Endothelial cell of umbilical vein (primary cell): ENCODE data around the gene KCNK15. TPM values are rescaled to one million over a fixed set of nuclear protein-coding genes. Genes with fewer than 3 reads are reported as not detected.

Source experiments
- BruUV-seq: library from RNA; stranded (reverse); fragments of 400-500 nt; replicated peaks from 2 replicates; lab custom pipeline; 2021; lab: Mats Ljungman, UMichigan
- CTCF ChIA-PET: fragments of 300-600, 350-600 bp; sonication (Branson Sonifier 250); formaldehyde crosslinking; loops from one replicate; lab custom pipeline; 2021; ENCODE audit warnings: antibody characterized with exemption, inconsistent platforms; lab: Charles Lee
- POLR2A ChIA-PET: fragments of 300-600, 350-600 bp; sonication (Branson Sonifier 250); formaldehyde crosslinking; loops from one replicate; lab custom pipeline; 2021; ENCODE audit warnings: antibody characterized with exemption, inconsistent platforms; lab: Charles Lee
- DNase-seq: peaks from one replicate; pipeline ENCODE4 v3.0.0-alpha.2; 2011; ENCODE audit warnings: low read depth, low spot score
- FAIRE-seq: peaks from 2 replicates; lab custom pipeline; 2011; peaks lifted over from hg19 to GRCh38; lab: Jason Lieb, UNC
- H2AFZ ChIP-seq: 2 replicates; pipeline ENCODE4 v1.6.0; 2012; ENCODE audit warnings: low read depth, low read length, control low read depth, inconsistent platforms
- H3K27ac ChIP-seq: 2 replicates; pipeline ENCODE4 v1.5.1; 2011; ENCODE audit warnings: low read depth, mild to moderate bottlenecking, control low read depth, low read length, moderate library complexity; ENCODE audit not compliant: insufficient read depth
- H3K27me3 ChIP-seq, 2 experiments: 2 replicates each; pipeline versions ENCODE4 v1.6.0 to v1.6.1; 2011; ENCODE audit warnings: low read length in 2 of 2, mixed read lengths in 1 of 2; ENCODE audit not compliant: control insufficient read depth in 2 of 2, insufficient read depth in 2 of 2
- H3K36me3 ChIP-seq, 2 experiments: 2 replicates in 1 of 2; 3 replicates in 1 of 2; pipeline ENCODE4 v1.5.1; 2011; ENCODE audit warnings: low read length in 2 of 2, mild to moderate bottlenecking in 1 of 2, moderate library complexity in 1 of 2; ENCODE audit not compliant: control insufficient read depth in 2 of 2, insufficient read depth in 2 of 2; ENCODE audit errors: extremely low read depth in 1 of 2
- H3K4me1 ChIP-seq: 3 replicates; pipeline ENCODE4 v1.5.1; 2011; ENCODE audit warnings: mild to moderate bottlenecking, low read length; ENCODE audit not compliant: control insufficient read depth, insufficient read depth; ENCODE audit errors: extremely low read depth
- H3K4me2 ChIP-seq: 2 replicates; pipeline ENCODE4 v1.6.1; 2011; ENCODE audit warnings: low read length, control low read depth, mixed read lengths; ENCODE audit not compliant: insufficient read depth
- H3K4me3 ChIP-seq, 3 experiments: fragments of 200-600 bp in 1 of 3; sonication (generic), shearing (Covaris generic) in 1 of 3; replicated peaks in 1 of 3; 2 replicates each; pipeline ENCODE4 v1.5.1; 2011 to 2016; ENCODE audit warnings: control low read depth in 3 of 3, low read length in 3 of 3, mild to moderate bottlenecking in 2 of 3, inconsistent platforms in 1 of 3, low read depth in 1 of 3, moderate library complexity in 1 of 3; ENCODE audit not compliant: insufficient read depth in 1 of 3
- H3K79me2 ChIP-seq: 2 replicates; pipeline ENCODE4 v1.6.0; 2012; ENCODE audit warnings: low read length, inconsistent platforms; ENCODE audit not compliant: control insufficient read depth, insufficient read depth
- H3K9ac ChIP-seq: replicated peaks from 2 replicates; pipeline ENCODE3; 2011; ENCODE audit warnings: low read length, control low read depth; ENCODE audit not compliant: insufficient read depth; ENCODE audit errors: extremely low read depth
- H3K9me1 ChIP-seq: replicated peaks from 3 replicates; pipeline ENCODE4 v1.6.0; 2011; ENCODE audit warnings: mild to moderate bottlenecking, low read length; ENCODE audit not compliant: control insufficient read depth, insufficient read depth; ENCODE audit errors: extremely low read depth
- H3K9me3 ChIP-seq: replicated peaks from 2 replicates; pipeline ENCODE4 v1.5.1; 2012; ENCODE audit warnings: low read length, inconsistent platforms; ENCODE audit not compliant: control insufficient read depth, insufficient read depth
- H4K20me1 ChIP-seq: replicated peaks from 2 replicates; pipeline ENCODE3; 2011; ENCODE audit warnings: mild to moderate bottlenecking, low read length; ENCODE audit not compliant: control insufficient read depth, insufficient read depth; ENCODE audit errors: extremely low read depth
- EZH2 ChIP-seq: IDR thresholded peaks from 2 replicates; pipeline ENCODE4 v1.6.1; 2012; ENCODE audit warnings: borderline replicate concordance, low read depth, mild to moderate bottlenecking, moderate library complexity, low read length, inconsistent platforms; ENCODE audit not compliant: severe bottlenecking
- FOS ChIP-seq: IDR thresholded peaks from 2 replicates; pipeline ENCODE4 v1.6.1; 2011; ENCODE audit warnings: mild to moderate bottlenecking, low read length, moderate library complexity, borderline replicate concordance; ENCODE audit not compliant: insufficient read depth
- GATA2 ChIP-seq: IDR thresholded peaks from 2 replicates; pipeline ENCODE4 v1.7.0; 2011; ENCODE audit warnings: low read depth, mild to moderate bottlenecking, moderate library complexity, mixed read lengths, low read length; ENCODE audit not compliant: insufficient read length, insufficient read depth
- JUN ChIP-seq: IDR thresholded peaks from 2 replicates; pipeline ENCODE4 v1.6.1; 2011; ENCODE audit warnings: borderline replicate concordance, low read depth; ENCODE audit not compliant: insufficient read length, insufficient read depth
- MYC ChIP-seq: IDR thresholded peaks from one replicate; pipeline ENCODE4 v1.6.1; 2011; ENCODE audit warnings: mild to moderate bottlenecking, low read depth, low read length
- POLR2A ChIP-seq: IDR thresholded peaks from 2 replicates; pipeline ENCODE4 v1.6.1; 2012; ENCODE audit warnings: low read depth, mild to moderate bottlenecking, control low read depth, low read length
- POLR2AphosphoS5 ChIP-seq: IDR thresholded peaks from 2 replicates; pipeline ENCODE4 v1.6.1; 2012; ENCODE audit warnings: low read depth, mild to moderate bottlenecking, control low read depth, low read length, moderate library complexity; ENCODE audit not compliant: insufficient read depth
- dilution Hi-C: fragments of 300-500 bp; cut with MboI; formaldehyde crosslinking; loops from one replicate; pipeline ENCODE4 v1.15.0; 2019; ENCODE audit warnings: low sequenced_read_pairs; ENCODE audit not compliant: extremely low pct_ligation_motif_present
- intact Hi-C: fragments of 100-400 bp; cut with micrococcal nuclease; formaldehyde crosslinking; loops from one replicate; pipeline ENCODE4 v1.10.0; 2022
- polyA plus RNA-seq, 4 experiments: library from polyadenylated mRNA; depleted of rRNA in 3 of 4; stranded (reverse) in 3 of 4; unstranded in 1 of 4; fragments of >200 nt; gene quantifications; 2 replicates each; pipeline versions ENCODE4 v1.2.1 to v1.2.3, GENCODE V29; 2011 to 2012; ENCODE audit warnings: missing spikeins in 1 of 4
- total RNA-seq: library from RNA; stranded (reverse); gene quantifications from 2 replicates; pipeline ENCODE4 v1.2.3, GENCODE V29; 2021
- TF ChIP-seq, protein P1 (sequence below), 2 donors: IDR thresholded peaks; 1 replicate in 1 of 2; 2 replicates in 1 of 2; pipeline ENCODE4 v1.5.1; 2011; ENCODE audit warnings: low read length in 2 of 2, mild to moderate bottlenecking in 2 of 2, moderate library complexity in 2 of 2, control low read depth in 1 of 2, inconsistent platforms in 1 of 2, low read depth in 1 of 2; ENCODE audit not compliant: insufficient read depth in 1 of 2; ENCODE audit errors: extremely low read depth in 1 of 2
- TF ChIP-seq, protein P2 (sequence below): IDR thresholded peaks from 2 replicates; pipeline ENCODE4 v1.6.1; 2011; ENCODE audit not compliant: insufficient read depth, insufficient read length

KCNK15 gene
- total and polyA plus RNA-seq, 2 donors (not counting 3 experiments of a cell fraction or from before 2014, with no cell fraction given), result 0.06 TPM; not detected in 1

DNA sequence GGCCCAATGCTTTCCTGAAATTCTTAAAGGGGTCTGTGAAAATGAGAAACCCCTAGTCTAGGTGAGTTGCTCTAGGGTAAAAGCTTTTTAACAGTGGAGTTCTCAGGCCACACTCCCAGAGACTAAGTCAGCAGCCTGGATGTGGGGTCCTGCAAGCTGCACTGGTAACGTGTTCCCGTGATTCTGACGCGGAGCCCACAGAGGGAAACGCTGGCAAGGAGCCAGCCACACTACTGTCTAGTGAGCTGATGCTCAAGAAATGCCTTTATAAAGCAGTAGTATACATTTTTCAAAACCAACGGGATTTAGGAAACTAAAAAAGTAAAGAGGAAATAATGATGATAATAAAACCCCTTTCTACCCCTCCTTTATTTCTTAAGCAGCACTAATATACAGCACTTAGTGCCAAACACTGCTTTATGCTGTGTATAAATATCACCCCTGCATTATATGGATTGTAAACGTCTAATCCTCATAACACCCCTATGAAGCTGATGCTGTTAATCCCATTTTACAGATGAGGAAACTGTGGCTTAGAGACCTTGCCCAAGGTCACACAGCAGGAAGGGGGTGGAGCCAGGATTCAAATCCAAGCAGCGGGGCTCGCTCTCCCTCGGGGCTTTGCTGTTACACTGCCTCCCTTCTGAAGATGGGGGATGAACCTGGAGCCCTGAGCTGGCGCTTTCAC is 25.0 kb downstream of the KCNK15 start:
- no peaks in the 10 kb centered on the region for H3K27me3 ChIP-seq
- no peak overlapping the region for H3K4me3 ChIP-seq
- H3K27ac ChIP-seq, result no peak overlapping the region
- dilution Hi-C loops, result no loop called here
- ChIA-PET CTCF (interaction anchor here (1.5 kb wide), 1 partner anchor 13 kb away, joined by 3 read pairs; no protein-coding TSS in a partner anchor), POLR2A (no interaction called here)
- FAIRE-seq (no peak), DNase-seq (no peak)
- no peak overlapping the region for H2AFZ ChIP-seq
- H3K9me3 ChIP-seq, result no peaks in the 10 kb centered on the region
- no peaks in the 10 kb centered on the region for H3K4me1 ChIP-seq
- H3K9ac ChIP-seq, result no peak overlapping the region
- no peaks in the 10 kb centered on the region for H3K9me1 ChIP-seq
- H3K4me2 ChIP-seq, result no peak overlapping the region
- H4K20me1 ChIP-seq, result no peaks in the 10 kb centered on the region
- H3K79me2 ChIP-seq, result no peaks in the 10 kb centered on the region
- BruUV-seq, result no TSS peak
- TF ChIP-seq MYC, result no peak
- no peak for TF ChIP-seq FOS
- no peak for TF ChIP-seq EZH2
- no peak for TF ChIP-seq JUN
- TF ChIP-seq POLR2AphosphoS5, result no peak
- no peak for TF ChIP-seq POLR2A
- TF ChIP-seq, protein P1, sequence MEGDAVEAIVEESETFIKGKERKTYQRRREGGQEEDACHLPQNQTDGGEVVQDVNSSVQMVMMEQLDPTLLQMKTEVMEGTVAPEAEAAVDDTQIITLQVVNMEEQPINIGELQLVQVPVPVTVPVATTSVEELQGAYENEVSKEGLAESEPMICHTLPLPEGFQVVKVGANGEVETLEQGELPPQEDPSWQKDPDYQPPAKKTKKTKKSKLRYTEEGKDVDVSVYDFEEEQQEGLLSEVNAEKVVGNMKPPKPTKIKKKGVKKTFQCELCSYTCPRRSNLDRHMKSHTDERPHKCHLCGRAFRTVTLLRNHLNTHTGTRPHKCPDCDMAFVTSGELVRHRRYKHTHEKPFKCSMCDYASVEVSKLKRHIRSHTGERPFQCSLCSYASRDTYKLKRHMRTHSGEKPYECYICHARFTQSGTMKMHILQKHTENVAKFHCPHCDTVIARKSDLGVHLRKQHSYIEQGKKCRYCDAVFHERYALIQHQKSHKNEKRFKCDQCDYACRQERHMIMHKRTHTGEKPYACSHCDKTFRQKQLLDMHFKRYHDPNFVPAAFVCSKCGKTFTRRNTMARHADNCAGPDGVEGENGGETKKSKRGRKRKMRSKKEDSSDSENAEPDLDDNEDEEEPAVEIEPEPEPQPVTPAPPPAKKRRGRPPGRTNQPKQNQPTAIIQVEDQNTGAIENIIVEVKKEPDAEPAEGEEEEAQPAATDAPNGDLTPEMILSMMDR (IDR thresholded peaks at IDR 0.05; ENCODE audit: extremely low read depth in 1 of 2, insufficient read depth in 1 of 2, low read depth in 1 of 2, low read length in 2 of 2), result no peak
- no peak for TF ChIP-seq GATA2
- TF ChIP-seq, protein P2, sequence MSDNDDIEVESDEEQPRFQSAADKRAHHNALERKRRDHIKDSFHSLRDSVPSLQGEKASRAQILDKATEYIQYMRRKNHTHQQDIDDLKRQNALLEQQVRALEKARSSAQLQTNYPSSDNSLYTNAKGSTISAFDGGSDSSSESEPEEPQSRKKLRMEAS, result no peak
- H3K36me3 ChIP-seq, result no peaks in the 10 kb centered on the region
- intact Hi-C loops, result no loop called here
